Neural progenitor cell (in vitro differentiated cells): Measurements from ENCODE around the gene IL10RA. TPM values are rescaled to one million over a fixed set of nuclear protein-coding genes. Genes with fewer than 3 reads are reported as not detected.

ENCODE experiments used
- DNase-seq: peaks from one replicate; pipeline ENCODE4 v3.0.0-alpha.2; 2016; ENCODE audit warnings: low spot score
- H2AFZ ChIP-seq: fragments of 200-600 bp; sonication (generic); replicated peaks from 2 replicates; pipeline ENCODE4 v1.6.1; 2016; ENCODE audit warnings: antibody characterized with exemption
- H3F3A ChIP-seq: fragments of 200-600 bp; sonication (generic); 2 replicates; pipeline ENCODE4 v1.6.1; 2016; ENCODE audit warnings: antibody characterized with exemption, low read depth
- H3K27ac ChIP-seq: fragments of 200-600 bp; sonication (generic); 2 replicates; pipeline ENCODE4 v1.5.1; 2016; ENCODE audit warnings: mild to moderate bottlenecking
- H3K27me3 ChIP-seq: fragments of 200-600 bp; sonication (generic); 2 replicates; pipeline ENCODE4 v1.6.1; 2016; ENCODE audit warnings: mild to moderate bottlenecking, moderate library complexity
- H3K36me3 ChIP-seq: fragments of 200-600 bp; sonication (generic); 2 replicates; pipeline ENCODE4 v1.5.1; 2016
- H3K4me1 ChIP-seq: fragments of 200-600 bp; sonication (generic); 2 replicates; pipeline ENCODE4 v1.6.1; 2016; ENCODE audit warnings: mixed run types
- H3K4me2 ChIP-seq: fragments of 200-600 bp; sonication (generic); 2 replicates; pipeline ENCODE4 v1.6.1; 2016
- H3K4me3 ChIP-seq: fragments of 200-600 bp; sonication (generic); 2 replicates; pipeline ENCODE4 v1.5.1; 2016
- H3K79me2 ChIP-seq: fragments of 200-600 bp; sonication (generic); 2 replicates; pipeline ENCODE4 v1.6.1; 2016; ENCODE audit warnings: low read depth
- H3K9ac ChIP-seq: fragments of 200-600 bp; sonication (generic); 2 replicates; pipeline ENCODE4 v1.6.1; 2016
- H3K9me3 ChIP-seq: fragments of 200-600 bp; sonication (generic); 2 replicates; pipeline ENCODE4 v1.5.1; 2016; ENCODE audit warnings: low read depth
- H4K20me1 ChIP-seq: fragments of 200-600 bp; sonication (generic); 2 replicates; pipeline ENCODE4 v1.6.1; 2016; ENCODE audit warnings: low read depth
- H3K27ac Mint-ChIP-seq: 3 replicates; pipeline ENCODE4 v1.8.0; 2021; ENCODE audit warnings: mixed read lengths
- H3K27me3 Mint-ChIP-seq: 2 replicates; pipeline ENCODE4 v1.8.0; 2022; ENCODE audit warnings: low read depth, mild to moderate bottlenecking, inconsistent platforms, moderate library complexity, mixed read lengths; ENCODE audit not compliant: insufficient read depth
- H3K36me3 Mint-ChIP-seq: 3 replicates; pipeline ENCODE4 v1.8.0; 2021; ENCODE audit warnings: mixed read lengths
- H3K4me1 Mint-ChIP-seq: 3 replicates; pipeline ENCODE4 v1.8.0; 2021; ENCODE audit warnings: mixed read lengths
- H3K4me3 Mint-ChIP-seq: 3 replicates; pipeline ENCODE4 v1.8.0; 2021; ENCODE audit warnings: mild to moderate bottlenecking, moderate library complexity, mixed read lengths
- H3K9me3 Mint-ChIP-seq: 3 replicates; pipeline ENCODE4 v1.8.0; 2020; ENCODE audit warnings: mixed read lengths
- EZH2 ChIP-seq: fragments of 200-600 bp; sonication (generic); IDR thresholded peaks from 2 replicates; pipeline ENCODE4 v1.6.1; 2017; ENCODE audit warnings: antibody characterized with exemption, mild to moderate bottlenecking, moderate library complexity
- EZH2phosphoT487 ChIP-seq: fragments of 200-600 bp; sonication (generic); IDR thresholded peaks from 2 replicates; pipeline ENCODE4 v1.6.1; 2017; ENCODE audit warnings: antibody characterized with exemption
- total RNA-seq: library from RNA; depleted of rRNA; stranded (reverse); fragments of >200 nt; gene quantifications from 2 replicates; pipeline ENCODE4 v1.2.3, GENCODE V29; 2015; ENCODE audit warnings: low replicate concordance
- TF ChIP-seq, protein P1 (sequence below): fragments of 200-600 bp; sonication (generic); IDR thresholded peaks from 2 replicates; pipeline ENCODE4 v1.5.1; 2017; ENCODE audit warnings: antibody characterized with exemption, mild to moderate bottlenecking

IL10RA gene
- total RNA-seq, 1 donor from 2014 or later = not detected

DNA sequence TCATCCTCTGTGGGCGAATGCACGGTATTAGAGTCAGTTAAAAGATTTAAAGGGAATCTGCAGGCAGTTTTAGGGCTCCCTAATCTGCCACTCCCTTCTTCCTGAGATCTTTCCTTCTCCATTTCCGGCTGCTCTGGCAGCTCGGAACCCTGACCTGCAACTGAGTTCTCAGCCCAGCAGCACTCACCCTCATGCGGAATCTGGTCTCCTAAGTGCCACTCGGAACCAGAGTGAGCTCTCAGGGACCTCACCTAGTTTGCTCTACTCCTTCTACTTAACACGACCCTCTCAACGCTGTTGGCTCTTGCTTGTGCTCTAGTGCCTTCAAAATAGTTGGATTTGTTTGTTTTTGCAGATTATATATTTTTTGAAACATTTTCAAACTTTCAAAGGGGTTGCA is 19.3 kb upstream of the IL10RA start:
- H3K27me3 ChIP-seq = no peaks in the 10 kb centered on the region
- no peak overlapping the region for H3K4me3 Mint-ChIP-seq
- no peak overlapping the region for H3K4me2 ChIP-seq
- peaks cover 2% of the 10 kb centered on the region for H3K27me3 Mint-ChIP-seq
- no peak overlapping the region for H3K9ac ChIP-seq
- no peaks in the 10 kb centered on the region for H3F3A ChIP-seq
- H3K36me3 ChIP-seq = no peaks in the 10 kb centered on the region
- no peaks in the 10 kb centered on the region for H3K4me1 ChIP-seq
- no peaks in the 10 kb centered on the region for H3K79me2 ChIP-seq
- no peak overlapping the region for H3K27ac ChIP-seq
- no peaks in the 10 kb centered on the region for H3K9me3 Mint-ChIP-seq
- H3K4me3 ChIP-seq = no peak overlapping the region
- no peaks in the 10 kb centered on the region for H4K20me1 ChIP-seq
- H3K27ac Mint-ChIP-seq = no peak overlapping the region
- H2AFZ ChIP-seq = no peak overlapping the region
- H3K4me1 Mint-ChIP-seq = no peaks in the 10 kb centered on the region
- no peaks in the 10 kb centered on the region for H3K36me3 Mint-ChIP-seq
- DNase-seq = no peak
- TF ChIP-seq EZH2phosphoT487 = no peak
- no peak for TF ChIP-seq EZH2
- TF ChIP-seq, protein P1, sequence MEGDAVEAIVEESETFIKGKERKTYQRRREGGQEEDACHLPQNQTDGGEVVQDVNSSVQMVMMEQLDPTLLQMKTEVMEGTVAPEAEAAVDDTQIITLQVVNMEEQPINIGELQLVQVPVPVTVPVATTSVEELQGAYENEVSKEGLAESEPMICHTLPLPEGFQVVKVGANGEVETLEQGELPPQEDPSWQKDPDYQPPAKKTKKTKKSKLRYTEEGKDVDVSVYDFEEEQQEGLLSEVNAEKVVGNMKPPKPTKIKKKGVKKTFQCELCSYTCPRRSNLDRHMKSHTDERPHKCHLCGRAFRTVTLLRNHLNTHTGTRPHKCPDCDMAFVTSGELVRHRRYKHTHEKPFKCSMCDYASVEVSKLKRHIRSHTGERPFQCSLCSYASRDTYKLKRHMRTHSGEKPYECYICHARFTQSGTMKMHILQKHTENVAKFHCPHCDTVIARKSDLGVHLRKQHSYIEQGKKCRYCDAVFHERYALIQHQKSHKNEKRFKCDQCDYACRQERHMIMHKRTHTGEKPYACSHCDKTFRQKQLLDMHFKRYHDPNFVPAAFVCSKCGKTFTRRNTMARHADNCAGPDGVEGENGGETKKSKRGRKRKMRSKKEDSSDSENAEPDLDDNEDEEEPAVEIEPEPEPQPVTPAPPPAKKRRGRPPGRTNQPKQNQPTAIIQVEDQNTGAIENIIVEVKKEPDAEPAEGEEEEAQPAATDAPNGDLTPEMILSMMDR = no peak
- no peaks in the 10 kb centered on the region for H3K9me3 ChIP-seq

DNA sequence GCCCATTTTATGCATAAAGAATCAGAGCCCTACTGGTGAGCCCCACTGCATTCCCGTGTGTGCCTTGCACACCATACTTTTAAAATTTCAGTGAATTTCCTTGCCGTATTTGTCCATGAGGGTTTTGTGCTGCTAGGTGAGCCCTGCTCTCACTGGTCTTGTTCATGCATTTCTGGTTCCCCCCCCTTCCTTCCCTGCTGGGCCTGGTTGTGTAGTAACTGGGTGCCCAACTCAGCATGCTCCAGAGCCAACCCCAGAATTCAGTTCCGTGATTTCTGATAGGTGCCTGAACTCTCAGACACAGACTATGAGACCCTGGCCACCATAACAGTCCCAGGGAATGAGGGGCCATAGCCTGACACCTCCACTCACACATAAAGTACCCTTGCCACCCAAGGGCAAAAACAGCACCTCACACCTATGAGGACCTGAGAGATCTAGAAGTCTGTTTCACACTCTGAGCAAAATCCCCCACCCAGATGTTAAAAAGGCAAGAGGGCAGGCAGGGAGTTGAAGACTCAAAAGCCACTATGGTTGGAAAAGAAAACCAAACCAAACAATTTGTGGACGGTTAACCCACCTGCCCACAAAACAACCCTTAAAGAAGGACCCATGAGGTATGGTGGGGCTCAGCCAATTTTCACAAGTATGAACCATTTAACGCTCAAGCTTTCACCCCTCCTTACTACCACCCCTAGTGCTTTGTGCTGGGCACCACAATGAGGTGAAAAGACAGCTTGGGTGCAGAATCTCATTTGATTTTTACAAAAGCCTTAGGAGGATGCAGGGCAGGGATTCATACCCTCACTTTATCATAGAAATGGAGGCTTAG is 16.8 kb upstream of the IL10RA start:
- Mint-ChIP-seq H3K4me1 (peaks cover 3% of the 10 kb centered on the region), H3K27me3 (peaks cover 2% of the 10 kb centered on the region), H3K9me3 (no peaks in the 10 kb centered on the region), H3K36me3 (no peaks in the 10 kb centered on the region), H3K27ac (no peak overlapping the region), H3K4me3 (no peak overlapping the region)
- H3K27me3 ChIP-seq = no peaks in the 10 kb centered on the region
- no peak overlapping the region for H2AFZ ChIP-seq
- no peak overlapping the region for H3K27ac ChIP-seq
- no peaks in the 10 kb centered on the region for H3K79me2 ChIP-seq
- no peaks in the 10 kb centered on the region for H3F3A ChIP-seq
- H3K4me1 ChIP-seq = no peaks in the 10 kb centered on the region
- TF ChIP-seq EZH2phosphoT487 (no peak), EZH2 (no peak)
- TF ChIP-seq, protein P1 = no peak
- no peaks in the 10 kb centered on the region for H3K9me3 ChIP-seq
- DNase-seq = no peak
- H3K4me3 ChIP-seq = no peak overlapping the region
- H3K36me3 ChIP-seq = no peaks in the 10 kb centered on the region
- no peak overlapping the region for H3K9ac ChIP-seq
- no peak overlapping the region for H3K4me2 ChIP-seq
- no peaks in the 10 kb centered on the region for H4K20me1 ChIP-seq

DNA sequence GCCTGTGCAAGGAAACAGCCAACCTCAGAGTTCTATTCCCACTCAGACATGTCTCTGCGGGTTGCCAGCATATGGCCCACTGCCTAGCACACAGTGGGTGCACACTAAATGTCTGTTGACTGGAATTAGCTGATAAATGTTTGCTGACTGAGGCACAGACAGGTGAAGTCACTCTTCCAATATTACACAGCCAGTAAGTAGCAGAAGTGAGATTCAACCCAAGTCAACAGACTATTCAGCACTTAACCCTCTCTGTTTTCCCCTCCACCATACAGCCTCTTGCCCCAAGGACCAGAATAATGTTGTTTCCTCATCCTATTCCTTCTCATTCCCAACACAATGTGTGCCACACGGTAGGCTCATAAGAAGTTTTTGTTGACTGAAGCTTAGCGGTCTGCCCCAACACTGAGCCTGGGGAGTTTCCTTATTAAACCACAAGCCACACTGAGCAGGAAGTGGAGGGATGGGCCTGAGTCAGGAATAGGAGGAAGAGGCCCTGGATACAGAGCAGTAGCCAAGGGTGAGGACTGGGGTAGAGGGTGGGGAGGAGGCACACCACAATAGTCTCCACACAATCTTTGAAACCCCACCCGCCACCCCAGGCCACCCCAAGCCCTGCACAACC is 15.7 kb upstream of the IL10RA start:
- H3F3A ChIP-seq = no peaks in the 10 kb centered on the region
- Mint-ChIP-seq H3K27me3 (peaks cover 5% of the 10 kb centered on the region), H3K27ac (peak overlapping the region; percentile 34), H3K4me1 (peaks cover 3% of the 10 kb centered on the region), H3K4me3 (no peak overlapping the region), H3K36me3 (no peaks in the 10 kb centered on the region), H3K9me3 (no peaks in the 10 kb centered on the region)
- H3K27me3 ChIP-seq = no peaks in the 10 kb centered on the region
- no peak overlapping the region for H3K9ac ChIP-seq
- no peaks in the 10 kb centered on the region for H3K9me3 ChIP-seq
- no peaks in the 10 kb centered on the region for H3K36me3 ChIP-seq
- no peak overlapping the region for H3K27ac ChIP-seq
- no peaks in the 10 kb centered on the region for H3K4me1 ChIP-seq
- no peaks in the 10 kb centered on the region for H3K79me2 ChIP-seq
- DNase-seq = no peak
- H2AFZ ChIP-seq = no peak overlapping the region
- H4K20me1 ChIP-seq = no peaks in the 10 kb centered on the region
- H3K4me2 ChIP-seq = no peak overlapping the region
- no peak overlapping the region for H3K4me3 ChIP-seq
- TF ChIP-seq EZH2 (no peak), EZH2phosphoT487 (no peak)
- TF ChIP-seq, protein P1 = no peak
